ENCODE measurements around the gene TRAT1.

Gene TRAT1

GRCh38 chr3:108830381-108830780, 7.8 kb downstream of the TRAT1 start:
- no peak overlapping the region for H3K4me3 ChIP-seq (replicated peaks; ENCODE audit: low read depth, low read length)
- TF ChIP-seq CTCF (IDR thresholded peaks at IDR 0.05; ENCODE audit: low read depth, low read length, missing control alignments): no peak
- no peak for DNase-seq (ENCODE audit: extremely low read depth, low read depth)

GRCh38 chr3:108830991-108831614, 8.5 kb downstream of the TRAT1 start:
- TF ChIP-seq CTCF (IDR thresholded peaks at IDR 0.05; ENCODE audit: low read depth, low read length, missing control alignments): no peak
- H3K4me3 ChIP-seq (replicated peaks; ENCODE audit: low read depth, low read length): no peak overlapping the region
- DNase-seq (ENCODE audit: extremely low read depth, low read depth): no peak

DNA sequence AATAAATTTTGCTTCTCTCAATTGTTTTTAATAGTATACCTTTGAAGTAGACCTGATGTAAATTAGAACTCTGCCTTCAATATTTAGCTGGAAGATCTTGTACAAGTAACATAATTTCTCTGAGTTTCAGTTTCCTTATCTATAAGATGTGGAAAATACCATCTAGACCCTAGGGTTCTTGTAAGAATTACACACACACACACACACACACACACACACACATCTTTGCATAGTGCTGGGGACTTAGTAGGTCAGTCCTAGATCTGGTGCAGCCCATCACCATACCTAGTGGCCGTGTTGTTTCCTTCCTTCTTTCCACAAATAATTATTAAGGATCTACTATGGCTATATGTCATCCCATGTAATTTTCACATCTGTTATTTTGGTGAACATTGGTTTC, 11.0 kb downstream of the TRAT1 start:
- TF ChIP-seq CTCF (IDR thresholded peaks at IDR 0.05; ENCODE audit: low read depth, low read length, missing control alignments): no peak
- DNase-seq (ENCODE audit: extremely low read depth, low read depth): no peak
- no peak overlapping the region for H3K4me3 ChIP-seq (replicated peaks; ENCODE audit: low read depth, low read length)

DNA sequence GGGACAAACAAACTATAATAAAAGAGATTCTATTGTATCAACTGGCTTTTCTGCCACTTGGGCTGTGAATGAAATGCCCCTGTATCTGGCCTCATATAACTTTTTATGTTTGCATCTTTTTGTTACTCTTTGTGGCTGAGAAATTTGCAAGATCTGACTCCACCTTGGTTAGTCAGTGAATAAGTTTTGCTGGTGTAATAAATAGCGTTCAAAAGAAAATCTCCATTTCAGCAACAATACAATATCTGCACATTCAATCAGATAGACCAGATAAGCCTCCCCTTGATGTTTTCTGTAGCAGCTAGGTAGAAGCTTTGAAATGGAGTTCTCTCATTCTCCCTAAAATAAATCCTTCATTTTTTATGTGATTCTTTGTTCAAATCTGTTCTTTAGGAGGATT, 12.0 kb downstream of the TRAT1 start:
- TF ChIP-seq CTCF (IDR thresholded peaks at IDR 0.05; ENCODE audit: low read depth, low read length, missing control alignments): no peak
- no peak for DNase-seq (ENCODE audit: extremely low read depth, low read depth)
- H3K4me3 ChIP-seq (replicated peaks; ENCODE audit: low read depth, low read length): no peak overlapping the region

DNA sequence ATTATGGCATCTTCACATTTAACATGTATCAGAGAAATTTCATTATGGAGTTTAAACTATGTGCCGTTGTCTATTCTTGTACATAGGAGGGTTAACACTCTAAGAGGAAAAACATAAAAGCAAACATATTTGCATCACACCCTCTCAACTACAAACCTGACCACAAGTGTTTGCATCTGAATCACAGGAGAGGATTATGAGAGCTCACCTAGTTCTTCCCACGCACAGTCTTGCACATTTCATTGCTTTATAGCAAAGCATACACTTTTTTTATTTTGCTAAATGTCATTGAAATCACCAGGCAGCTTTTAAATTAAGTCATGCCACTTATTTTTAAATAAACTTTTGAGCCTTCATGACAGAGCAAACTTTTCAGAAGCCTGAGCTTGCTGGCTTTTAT, 12.5 kb downstream of the TRAT1 start:
- no peak overlapping the region for H3K4me3 ChIP-seq (replicated peaks; ENCODE audit: low read depth, low read length)
- no peak for TF ChIP-seq CTCF (IDR thresholded peaks at IDR 0.05; ENCODE audit: low read depth, low read length, missing control alignments)
- no peak for DNase-seq (ENCODE audit: extremely low read depth, low read depth)

DNA sequence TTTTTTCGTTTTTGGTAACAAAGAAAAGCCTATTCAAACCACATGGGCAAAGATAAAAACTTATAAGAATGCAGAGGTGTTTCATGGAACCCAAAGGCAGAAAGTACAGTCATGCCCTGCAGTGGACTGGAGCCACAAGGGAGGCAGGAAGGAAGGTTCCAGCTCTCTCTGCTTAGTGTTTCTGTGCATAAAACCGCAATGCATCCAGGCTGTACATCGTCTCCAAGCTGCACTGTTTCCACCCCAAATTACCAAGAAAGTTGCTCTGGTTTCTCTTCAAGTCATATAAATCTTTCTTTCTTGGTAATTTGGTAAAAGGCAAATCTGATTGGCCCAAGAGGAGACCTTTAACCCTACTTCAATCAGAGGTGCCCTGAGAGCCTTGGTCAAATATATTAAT, 15.8 kb downstream of the TRAT1 start:
- no peak for TF ChIP-seq CTCF (IDR thresholded peaks at IDR 0.05; ENCODE audit: low read depth, low read length, missing control alignments)
- DNase-seq (ENCODE audit: extremely low read depth, low read depth): no peak
- no peak overlapping the region for H3K4me3 ChIP-seq (replicated peaks; ENCODE audit: low read depth, low read length)

- no peak for TF ChIP-seq CTCF (IDR thresholded peaks at IDR 0.05; ENCODE audit: low read depth, low read length, missing control alignments)
- no peak overlapping the region for H3K4me3 ChIP-seq (replicated peaks; ENCODE audit: low read depth, low read length)
- DNase-seq (ENCODE audit: extremely low read depth, low read depth): no peak
Observed at GRCh38 chr3:108845709-108846293, 23.2 kb downstream of the TRAT1 start.
